ENCODE results near the gene FOXD1. TPM values are rescaled to one million over a fixed set of nuclear protein-coding genes. Genes with fewer than 3 reads are reported as not detected.

The FOXD1 gene
- total and polyA plus RNA-seq, 2 of the 8 experiments (the other 6 are each of a cell fraction or from before 2014, with no cell fraction given): 0.11 to 1.1 TPM

DNA sequence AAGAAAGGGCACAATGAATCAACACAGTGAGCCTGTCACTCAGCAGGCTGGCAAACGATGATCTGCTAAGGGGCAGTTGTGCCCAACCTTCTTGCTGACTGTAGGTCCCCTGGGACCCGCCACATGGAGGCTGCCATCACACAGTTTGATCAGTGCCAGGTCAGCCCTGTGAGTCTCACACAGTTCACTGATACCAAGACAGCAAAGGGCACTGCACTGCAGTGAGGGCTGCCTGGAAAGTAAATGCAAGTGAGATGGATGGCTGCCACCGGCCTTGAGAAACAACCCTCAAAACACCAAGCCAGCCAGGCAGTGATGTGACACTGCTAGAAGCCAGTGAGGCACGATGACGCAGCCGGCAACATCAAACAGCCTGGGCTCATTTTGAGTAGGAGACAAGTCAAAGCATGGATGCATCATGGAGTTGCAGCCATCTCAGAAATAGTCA lies 30.3 kb downstream of the FOXD1 start:
- no peaks in the 10 kb centered on the region; a peak in 1 of 4 replicates for H3K9me3 ChIP-seq (ENCODE audit: insufficient read depth in 2 of 2, low read depth in 1 of 2, low read length in 1 of 2)
- no peak overlapping the region for H2AK5ac ChIP-seq (ENCODE audit: low read depth, low read length)
- no peak overlapping the region for H4K91ac ChIP-seq (replicated peaks; ENCODE audit: insufficient read length, low read length)
- ChIA-PET POLR2A (ENCODE audit: partially characterized antibody) (no interaction called here), CTCF (ENCODE audit: partially characterized antibody) (interaction anchor here (0.8 to 3.6 kb wide), 10 partner anchors 9 to 114 kb away, joined by 3 to 28 read pairs (median 4); no protein-coding TSS in a partner anchor)
- FAIRE-seq: no peak
- peaks cover 0 to 11% (median 0%) of the 10 kb centered on the region in 4 experiments; a peak in 4 of 7 replicates for H3K4me1 ChIP-seq (replicated peaks in 1 of 4; ENCODE audit: control insufficient read depth in 3 of 4, insufficient read depth in 4 of 4, low read length in 3 of 4)
- no peaks in the 10 kb centered on the region; a peak in 1 of 8 replicates for H3K36me3 ChIP-seq (ENCODE audit: control insufficient read depth in 2 of 4, insufficient read depth in 4 of 4, low read length in 3 of 4)
- no peak overlapping the region for H2AFZ ChIP-seq (ENCODE audit: low read length)
- H2BK120ac ChIP-seq (replicated peaks; ENCODE audit: low read depth, low read length): no peak overlapping the region
- no peak overlapping the region for H2BK5ac ChIP-seq (ENCODE audit: low read depth, low read length)
- H3K4me2 ChIP-seq (ENCODE audit: insufficient read depth in 1 of 2, low read depth in 2 of 2, low read length in 2 of 2): peak overlapping the region in 1 of 2 experiments; percentile 99; a peak in 1 of 4 replicates
- H4K8ac ChIP-seq (ENCODE audit: extremely low read depth, insufficient read depth, low read length): no peak overlapping the region
- no peak for DNase-seq (ENCODE audit: low read depth in 1 of 2, low spot score in 2 of 2)
- H3K79me1 ChIP-seq (ENCODE audit: low read depth, low read length): no peaks in the 10 kb centered on the region
- H3K56ac ChIP-seq (replicated peaks; ENCODE audit: insufficient read length, low read depth, low read length): no peak overlapping the region
- peaks cover 46 to 61% (median 58%) of the 10 kb centered on the region in 4 experiments for H3K27me3 ChIP-seq (replicated peaks in 1 of 4; ENCODE audit: control insufficient read depth in 3 of 4, extremely low read depth in 1 of 4, insufficient read depth in 3 of 4, low read length in 3 of 4)
- no peak overlapping the region for H2BK15ac ChIP-seq (ENCODE audit: low read length)
- H3K4me3 ChIP-seq (ENCODE audit: extremely low read depth in 1 of 4, insufficient read depth in 2 of 4, low read depth in 3 of 4, low read length in 4 of 4): no peak overlapping the region
- H3K14ac ChIP-seq (ENCODE audit: insufficient read length): no peak overlapping the region
- no peak overlapping the region for H4K5ac ChIP-seq (ENCODE audit: insufficient read length, low read depth, low read length)
- peak overlapping the region; percentile 18; the same call in 1 of the 2 replicates for H2BK12ac ChIP-seq (ENCODE audit: low read depth, low read length)
- no peaks in the 10 kb centered on the region for H3K79me2 ChIP-seq (ENCODE audit: control insufficient read depth in 1 of 2, insufficient read depth in 2 of 2, low read length in 2 of 2)
- no peak overlapping the region for H3K9ac ChIP-seq (replicated peaks in 1 of 4; ENCODE audit: extremely low read depth in 1 of 4, low read depth in 3 of 4, low read length in 3 of 4)
- H3K23me2 ChIP-seq (ENCODE audit: low read depth, low read length): peaks cover 8% of the 10 kb centered on the region
- no peak overlapping the region for H2BK20ac ChIP-seq (ENCODE audit: low read length)
- H3K4ac ChIP-seq (replicated peaks; ENCODE audit: insufficient read length, low read depth, low read length): no peak overlapping the region
- H3K18ac ChIP-seq (ENCODE audit: extremely low read depth, low read length): no peak overlapping the region
- H3K27ac ChIP-seq (ENCODE audit: low read depth, low read length): no peak overlapping the region
- H4K20me1 ChIP-seq (replicated peaks in 1 of 2; ENCODE audit: control insufficient read depth in 1 of 2, insufficient read depth in 2 of 2, low read length in 2 of 2): no peaks in the 10 kb centered on the region
- WGBS, 2 experiments (ENCODE audit: extremely low coverage in 1 of 2, insufficient coverage in 1 of 2, insufficient read length in 1 of 2, insufficient replicate concordance in 2 of 2, low coverage in 1 of 2, low lambda C conversion rate in 2 of 2, missing lambda C conversion rate in 1 of 2): 67% methylated on average over 6 of the region's 6 CpGs; no CpG with 5 or more reads in 1 of the 2 experiments
- H3K23ac ChIP-seq (ENCODE audit: insufficient read length): no peak overlapping the region
- no peak for TF ChIP-seq POU5F1 (IDR thresholded peaks at IDR 0.05; ENCODE audit: low read depth, low read length)
- no peak for TF ChIP-seq SIN3A (conservative IDR thresholded peaks at IDR 0.05 in 1 of 2, IDR thresholded peaks at IDR 0.05 in 1 of 2; ENCODE audit: low read depth in 1 of 2, low read length in 2 of 2)
- TF ChIP-seq SP1 (IDR thresholded peaks at IDR 0.05; ENCODE audit: low read depth, low read length): no peak
- no peak for TF ChIP-seq TCF12 (IDR thresholded peaks at IDR 0.05; ENCODE audit: low read depth, low read length)
- TF ChIP-seq EP300 (IDR thresholded peaks at IDR 0.05; ENCODE audit: borderline replicate concordance in 1 of 2, low read depth in 2 of 2, low read length in 2 of 2): no peak
- no peak for TF ChIP-seq RFX5 (IDR thresholded peaks at IDR 0.05; ENCODE audit: borderline replicate concordance, low read depth, low read length)
- TF ChIP-seq BRCA1 (IDR thresholded peaks at IDR 0.05; ENCODE audit: low read depth, low read length): no peak
- TF ChIP-seq BCL11A (IDR thresholded peaks at IDR 0.05; ENCODE audit: low read depth in 2 of 2, low read length in 2 of 2): no peak
- TF ChIP-seq SP4 (IDR thresholded peaks at IDR 0.05; ENCODE audit: low read length): no peak
- TF ChIP-seq KDM5A (IDR thresholded peaks at IDR 0.05; ENCODE audit: low read length): no peak
- TF ChIP-seq CTBP2 (IDR thresholded peaks at IDR 0.05; ENCODE audit: borderline replicate concordance, insufficient read depth, insufficient read length, low read length): no peak
- no peak for TF ChIP-seq JUND (IDR thresholded peaks at IDR 0.05; ENCODE audit: low read length)
- TF ChIP-seq, protein P1, sequence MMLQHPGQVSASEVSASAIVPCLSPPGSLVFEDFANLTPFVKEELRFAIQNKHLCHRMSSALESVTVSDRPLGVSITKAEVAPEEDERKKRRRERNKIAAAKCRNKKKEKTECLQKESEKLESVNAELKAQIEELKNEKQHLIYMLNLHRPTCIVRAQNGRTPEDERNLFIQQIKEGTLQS (IDR thresholded peaks at IDR 0.05; ENCODE audit: insufficient read depth, low read depth, low read length): no peak

Measured in H1 (cell line).